CD14-positive monocyte (primary cell): ENCODE data around the gene RBM19. TPM values are rescaled to one million over a fixed set of nuclear protein-coding genes. Genes with fewer than 3 reads are reported as not detected.

ENCODE experiments used
- DNase-seq, 3 donors: peaks; one replicate each; pipeline ENCODE4 v3.0.0-alpha.2; 2011 to 2022
- H2AFZ ChIP-seq: 2 replicates; pipeline ENCODE4 v1.6.0; 2012; ENCODE audit warnings: mild to moderate bottlenecking, low read depth, low read length, inconsistent platforms; ENCODE audit not compliant: insufficient read depth, poor library complexity, severe bottlenecking
- H3K27ac ChIP-seq, 2 donors: 1 replicate in 1 of 2; 2 replicates in 1 of 2; pipeline ENCODE4 v1.5.1; 2012 to 2013; ENCODE audit warnings: low read length in 2 of 2, control low read depth in 1 of 2, inconsistent platforms in 1 of 2, low read depth in 1 of 2, mild to moderate bottlenecking in 1 of 2
- H3K27me3 ChIP-seq, 2 donors: one replicate each; pipeline versions ENCODE4 v1.6.0 to v1.6.1; 2011 to 2013; ENCODE audit warnings: low read length in 2 of 2; ENCODE audit not compliant: control insufficient read depth in 2 of 2, insufficient read depth in 2 of 2
- H3K36me3 ChIP-seq, 2 donors: replicated peaks in 1 of 2; 1 replicate in 1 of 2; 2 replicates in 1 of 2; pipeline versions ENCODE4 v1.5.1 to v1.6.1; 2012 to 2013; ENCODE audit warnings: low read length in 2 of 2, control low read depth in 1 of 2, inconsistent platforms in 1 of 2, mild to moderate bottlenecking in 1 of 2; ENCODE audit not compliant: insufficient read depth in 2 of 2, control insufficient read depth in 1 of 2
- H3K4me1 ChIP-seq, 2 donors: 1 replicate in 1 of 2; 2 replicates in 1 of 2; pipeline versions ENCODE4 v1.5.1 to v1.6.1; 2012 to 2013; ENCODE audit warnings: low read length in 2 of 2, control low read depth in 1 of 2, inconsistent platforms in 1 of 2, mild to moderate bottlenecking in 1 of 2, moderate library complexity in 1 of 2; ENCODE audit not compliant: insufficient read depth in 2 of 2, control insufficient read depth in 1 of 2
- H3K4me2 ChIP-seq: replicated peaks from 2 replicates; pipeline ENCODE3; 2012; ENCODE audit warnings: low read length, moderate library complexity, mild to moderate bottlenecking; ENCODE audit not compliant: poor library complexity, severe bottlenecking; ENCODE audit errors: extremely low read depth
- H3K4me3 ChIP-seq, 3 experiments: fragments of 200-600 bp in 1 of 3; sonication (generic) in 1 of 3; replicated peaks in 1 of 3; 1 replicate in 2 of 3; 2 replicates in 1 of 3; pipeline ENCODE4 v1.5.1; 2011 to 2013; ENCODE audit warnings: low read length in 3 of 3, mild to moderate bottlenecking in 3 of 3, control low read depth in 2 of 3, low read depth in 2 of 3, inconsistent platforms in 1 of 3, moderate library complexity in 1 of 3
- H3K79me2 ChIP-seq: 2 replicates; pipeline ENCODE4 v1.6.0; 2012; ENCODE audit warnings: mild to moderate bottlenecking, control low read depth, inconsistent platforms, low read length, moderate library complexity; ENCODE audit not compliant: insufficient read depth
- H3K9ac ChIP-seq: 2 replicates; pipeline ENCODE4 v1.6.0; 2017; ENCODE audit warnings: low read length, mild to moderate bottlenecking; ENCODE audit not compliant: insufficient read depth, poor library complexity, severe bottlenecking
- H3K9me3 ChIP-seq, 2 donors: replicated peaks in 1 of 2; 1 replicate in 1 of 2; 2 replicates in 1 of 2; pipeline versions ENCODE4 v1.5.1 to v1.6.1; 2012 to 2013; ENCODE audit warnings: low read length in 2 of 2, control low read depth in 1 of 2; ENCODE audit not compliant: control insufficient read depth in 1 of 2, insufficient read depth in 1 of 2
- H4K20me1 ChIP-seq: 2 replicates; pipeline ENCODE4 v1.6.0; 2012; ENCODE audit warnings: mild to moderate bottlenecking, low read length, control low read depth, moderate library complexity; ENCODE audit not compliant: insufficient read depth
- H3K27ac Mint-ChIP-seq, 7 donors: one replicate each; pipeline ENCODE4 v1.8.0; 2020; ENCODE audit warnings: mild to moderate bottlenecking in 7 of 7, mixed read lengths in 7 of 7, moderate library complexity in 6 of 7, inconsistent platforms in 2 of 7
- H3K27me3 Mint-ChIP-seq, 3 donors: one replicate each; pipeline ENCODE4 v1.8.0; 2021 to 2022; ENCODE audit warnings: low read depth in 3 of 3, mild to moderate bottlenecking in 3 of 3, mixed read lengths in 3 of 3, moderate library complexity in 3 of 3, inconsistent platforms in 1 of 3
- H3K36me3 Mint-ChIP-seq, 2 donors: one replicate each; pipeline ENCODE4 v1.8.0; 2020; ENCODE audit warnings: mixed read lengths in 2 of 2, inconsistent platforms in 1 of 2, mild to moderate bottlenecking in 1 of 2
- H3K4me1 Mint-ChIP-seq: one replicate; pipeline ENCODE4 v1.8.0; 2020; ENCODE audit warnings: mild to moderate bottlenecking, mixed read lengths
- H3K4me3 Mint-ChIP-seq, 2 donors: one replicate each; pipeline ENCODE4 v1.8.0; 2020; ENCODE audit warnings: mild to moderate bottlenecking in 2 of 2, mixed read lengths in 2 of 2, moderate library complexity in 1 of 2
- H3K9me3 Mint-ChIP-seq, 7 donors: one replicate each; pipeline ENCODE4 v1.8.0; 2020 to 2022; ENCODE audit warnings: mixed read lengths in 7 of 7, mild to moderate bottlenecking in 6 of 7, moderate library complexity in 6 of 7, inconsistent platforms in 2 of 7
- CTCF ChIP-seq: fragments of 200-600 bp; IDR thresholded peaks from one replicate; pipeline ENCODE4 v1.8.0; 2022; ENCODE audit warnings: antibody characterized with exemption, mild to moderate bottlenecking
- WGBS: methylation state at CpG from one replicate; pipeline ENCODE4 v1.1.5; 2013; ENCODE audit warnings: missing lambda C conversion rate; ENCODE audit not compliant: insufficient coverage; 5-methylcytosine and 5-hydroxymethylcytosine counted together
- intact Hi-C, 2 donors: fragments of 100-400 bp; cut with micrococcal nuclease; formaldehyde crosslinking; loops; one replicate each; pipeline versions ENCODE4 v1.15.0 to v1.15.1; 2023
- polyA plus RNA-seq, 3 donors: library from polyadenylated mRNA; depleted of rRNA in 1 of 3; unstranded in 2 of 3; stranded (reverse) in 1 of 3; fragments of 300-500 nt in 2 of 3; fragments of >200 nt in 1 of 3; fragmentation: Illumina TruSeq in 2 of 3; gene quantifications; 1 replicate in 2 of 3; 2 replicates in 1 of 3; pipeline ENCODE4 v1.2.3, GENCODE V29; 2012 to 2021

RBM19 gene
- polyA plus RNA-seq, 3 donors = 2.1 to 30.4 (median 2.2) TPM

GRCh38 chr12:113792450-113792849, 173.7 kb downstream of the RBM19 start:
- Histone ChIP-seq H3K27me3 (no peaks in the 10 kb centered on the region), H4K20me1 (no peaks in the 10 kb centered on the region), H3K4me1 (no peaks in the 10 kb centered on the region), H3K9me3 (no peaks in the 10 kb centered on the region), H3K79me2 (no peaks in the 10 kb centered on the region), H2AFZ (no peak overlapping the region), H3K4me2 (no peak overlapping the region), H3K4me3 (no peak overlapping the region), H3K27ac (no peak overlapping the region), H3K36me3 (no peaks in the 10 kb centered on the region), H3K9ac (no peak overlapping the region)
- Mint-ChIP-seq H3K27ac (no peak overlapping the region), H3K4me3 (no peak overlapping the region), H3K9me3 (peaks cover 0 to 8% (median 4%) of the 10 kb centered on the region in 7 donors), H3K27me3 (peaks cover 4 to 11% (median 9%) of the 10 kb centered on the region in 3 donors), H3K4me1 (no peaks in the 10 kb centered on the region), H3K36me3 (no peaks in the 10 kb centered on the region)
- intact Hi-C loops = no loop called here
- TF ChIP-seq CTCF = no peak
- 97% methylated on average over 6 of the region's 6 CpGs for WGBS
- DNase-seq = no peak

GRCh38 chr12:113788020-113788856, 177.9 kb downstream of the RBM19 start:
- no peak overlapping the region for H3K4me2 ChIP-seq
- H3K27me3 ChIP-seq = peaks cover 2 to 6% of the 10 kb centered on the region in 2 donors
- no peaks in the 10 kb centered on the region for H3K9me3 ChIP-seq
- Mint-ChIP-seq H3K4me3 (no peak overlapping the region), H3K9me3 (peaks cover 0 to 8% (median 4%) of the 10 kb centered on the region in 7 donors), H3K36me3 (no peaks in the 10 kb centered on the region), H3K27ac (no peak overlapping the region), H3K4me1 (no peaks in the 10 kb centered on the region), H3K27me3 (peaks cover 8 to 17% (median 10%) of the 10 kb centered on the region in 3 donors)
- peak; percentile 23 for TF ChIP-seq CTCF
- H3K36me3 ChIP-seq = no peaks in the 10 kb centered on the region
- H3K79me2 ChIP-seq = no peaks in the 10 kb centered on the region
- no peaks in the 10 kb centered on the region for H3K4me1 ChIP-seq
- H3K4me3 ChIP-seq = no peak overlapping the region
- no peak overlapping the region for H2AFZ ChIP-seq
- no peak for DNase-seq
- WGBS = no CpG with 5 or more reads among the region's 5 CpGs
- no peaks in the 10 kb centered on the region for H4K20me1 ChIP-seq
- H3K27ac ChIP-seq = no peak overlapping the region
- H3K9ac ChIP-seq = no peak overlapping the region
- intact Hi-C loops = no loop called here
